Measurements from ENCODE around the gene NUP98.
"Not testable (repeated sequence)": the region's sequence is repeated elsewhere in the genome, so short reads cannot be mapped to it uniquely, and the experiment has no call there.

DNA sequence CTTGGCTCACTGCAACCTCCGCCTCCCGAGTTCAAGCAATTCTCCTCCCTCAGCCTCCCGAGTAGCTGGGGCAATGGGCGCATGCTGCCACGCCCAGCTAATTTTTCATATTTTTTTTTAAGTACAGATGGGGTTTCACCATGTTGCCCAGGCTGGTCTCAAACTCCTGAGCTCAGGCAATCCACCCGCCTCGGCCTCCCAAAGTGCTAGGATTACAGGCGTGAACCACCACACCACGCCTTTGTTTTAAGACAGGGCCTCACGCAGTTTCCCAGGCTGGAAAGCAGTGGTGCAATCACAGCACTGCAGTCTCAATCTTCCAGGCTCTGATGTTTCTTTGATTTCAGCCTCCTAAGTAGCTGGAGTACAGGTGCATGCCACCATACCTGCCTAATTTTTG, 3.0 kb downstream of the NUP98 start:
- TF ChIP-seq, protein P1, sequence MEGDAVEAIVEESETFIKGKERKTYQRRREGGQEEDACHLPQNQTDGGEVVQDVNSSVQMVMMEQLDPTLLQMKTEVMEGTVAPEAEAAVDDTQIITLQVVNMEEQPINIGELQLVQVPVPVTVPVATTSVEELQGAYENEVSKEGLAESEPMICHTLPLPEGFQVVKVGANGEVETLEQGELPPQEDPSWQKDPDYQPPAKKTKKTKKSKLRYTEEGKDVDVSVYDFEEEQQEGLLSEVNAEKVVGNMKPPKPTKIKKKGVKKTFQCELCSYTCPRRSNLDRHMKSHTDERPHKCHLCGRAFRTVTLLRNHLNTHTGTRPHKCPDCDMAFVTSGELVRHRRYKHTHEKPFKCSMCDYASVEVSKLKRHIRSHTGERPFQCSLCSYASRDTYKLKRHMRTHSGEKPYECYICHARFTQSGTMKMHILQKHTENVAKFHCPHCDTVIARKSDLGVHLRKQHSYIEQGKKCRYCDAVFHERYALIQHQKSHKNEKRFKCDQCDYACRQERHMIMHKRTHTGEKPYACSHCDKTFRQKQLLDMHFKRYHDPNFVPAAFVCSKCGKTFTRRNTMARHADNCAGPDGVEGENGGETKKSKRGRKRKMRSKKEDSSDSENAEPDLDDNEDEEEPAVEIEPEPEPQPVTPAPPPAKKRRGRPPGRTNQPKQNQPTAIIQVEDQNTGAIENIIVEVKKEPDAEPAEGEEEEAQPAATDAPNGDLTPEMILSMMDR (IDR thresholded peaks at IDR 0.05): not testable (repeated sequence)
- TF ChIP-seq, protein P2, sequence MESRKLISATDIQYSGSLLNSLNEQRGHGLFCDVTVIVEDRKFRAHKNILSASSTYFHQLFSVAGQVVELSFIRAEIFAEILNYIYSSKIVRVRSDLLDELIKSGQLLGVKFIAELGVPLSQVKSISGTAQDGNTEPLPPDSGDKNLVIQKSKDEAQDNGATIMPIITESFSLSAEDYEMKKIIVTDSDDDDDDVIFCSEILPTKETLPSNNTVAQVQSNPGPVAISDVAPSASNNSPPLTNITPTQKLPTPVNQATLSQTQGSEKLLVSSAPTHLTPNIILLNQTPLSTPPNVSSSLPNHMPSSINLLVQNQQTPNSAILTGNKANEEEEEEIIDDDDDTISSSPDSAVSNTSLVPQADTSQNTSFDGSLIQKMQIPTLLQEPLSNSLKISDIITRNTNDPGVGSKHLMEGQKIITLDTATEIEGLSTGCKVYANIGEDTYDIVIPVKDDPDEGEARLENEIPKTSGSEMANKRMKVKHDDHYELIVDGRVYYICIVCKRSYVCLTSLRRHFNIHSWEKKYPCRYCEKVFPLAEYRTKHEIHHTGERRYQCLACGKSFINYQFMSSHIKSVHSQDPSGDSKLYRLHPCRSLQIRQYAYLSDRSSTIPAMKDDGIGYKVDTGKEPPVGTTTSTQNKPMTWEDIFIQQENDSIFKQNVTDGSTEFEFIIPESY (IDR thresholded peaks at IDR 0.05; ENCODE audit: borderline replicate concordance, low read depth): not testable (repeated sequence)
- TF ChIP-seq SMC3 (IDR thresholded peaks at IDR 0.05; ENCODE audit: low read depth, low read length); GABPA (IDR thresholded peaks at IDR 0.05; ENCODE audit: low read depth): not testable (repeated sequence)

Measured in SK-N-SH (cell line).